ENCODE measurements around the gene ADD1.

The ADD1 gene

GRCh38 chr4:2834001-2834921 lies 9.4 kb upstream of the ADD1 start:
- DNase-seq (ENCODE audit: low spot score), result peak; percentile 5

- DNase-seq (ENCODE audit: low spot score), result no peak
Observed at GRCh38 chr4:2835978-2836377, 7.7 kb upstream of the ADD1 start.

GRCh38 chr4:2836391-2836859 lies 7.2 kb upstream of the ADD1 start:
- peak; percentile 4 for DNase-seq (ENCODE audit: low spot score)

GRCh38 chr4:2837110-2837903 lies 6.3 kb upstream of the ADD1 start:
- peak; percentile 10 for DNase-seq (ENCODE audit: low spot score)

GRCh38 chr4:2837904-2838496 lies 5.6 kb upstream of the ADD1 start:
- DNase-seq (ENCODE audit: low spot score), result peak; percentile 9

GRCh38 chr4:2839060-2839459 lies 4.6 kb upstream of the ADD1 start:
- DNase-seq (ENCODE audit: low spot score), result no peak

- no peak for DNase-seq (ENCODE audit: low spot score)
Observed at GRCh38 chr4:2842687-2843262, 869 bp upstream of the ADD1 start.

GRCh38 chr4:2843941-2844584 lies 419 bp downstream of the ADD1 start:
- peak; percentile 56 for DNase-seq (ENCODE audit: low spot score)

- DNase-seq (ENCODE audit: low spot score), result no peak
Observed at GRCh38 chr4:2846172-2846571, 2.5 kb downstream of the ADD1 start.

- DNase-seq (ENCODE audit: low spot score), result no peak
Observed at GRCh38 chr4:2847302-2847871, 3.7 kb downstream of the ADD1 start.

GRCh38 chr4:2848449-2848848 lies 4.8 kb downstream of the ADD1 start:
- DNase-seq (ENCODE audit: low spot score), result no peak

- no peak for DNase-seq (ENCODE audit: low spot score)
Observed at GRCh38 chr4:2849267-2850152, 5.9 kb downstream of the ADD1 start.

- DNase-seq (ENCODE audit: low spot score), result no peak
Observed at GRCh38 chr4:2850966-2851798, 7.5 kb downstream of the ADD1 start.

GRCh38 chr4:2852481-2852921 lies 8.9 kb downstream of the ADD1 start:
- no peak for DNase-seq (ENCODE audit: low spot score)

- no peak for DNase-seq (ENCODE audit: low spot score)
Observed at GRCh38 chr4:2855584-2855983, 11.9 kb downstream of the ADD1 start.

GRCh38 chr4:2856266-2856665 lies 12.6 kb downstream of the ADD1 start:
- DNase-seq (ENCODE audit: low spot score), result no peak

- no peak for DNase-seq (ENCODE audit: low spot score)
Observed at GRCh38 chr4:2857349-2857927, 13.8 kb downstream of the ADD1 start.

- no peak for DNase-seq (ENCODE audit: low spot score)
Observed at GRCh38 chr4:2858451-2859217, 15.0 kb downstream of the ADD1 start.

Measured in iPS-NIHi11 (cell line).